GM12878 (cell line): ENCODE measurements around the gene SNHG17. TPM values are rescaled to one million over a fixed set of nuclear protein-coding genes. Genes with fewer than 3 reads are reported as not detected.

Experiments used
- ATAC-seq: fragments of 200-7000 bp; cut with Tn5 transposase; 3 replicates; pipeline ENCODE4 v1.9.1; 2020; ENCODE audit warnings: mild to moderate bottlenecking, moderate library complexity
- BruUV-seq: library from RNA; stranded (reverse); fragments of 400-500 nt; replicated peaks from 2 replicates; lab custom pipeline; 2021; lab: Mats Ljungman, UMichigan
- CTCF ChIA-PET: fragments of 300-600 bp; sonication (Branson Sonifier 250); formaldehyde crosslinking; extraction: SDS; loops from one replicate; lab custom pipeline; 2021; ENCODE audit warnings: inconsistent platforms; lab: Yijun Ruan, JAX
- POLR2A ChIA-PET: fragments of 350-600 bp; formaldehyde crosslinking; extraction: SDS; loops from one replicate; lab custom pipeline; 2021; ENCODE audit warnings: inconsistent platforms; lab: Charles Lee
- RAD21 ChIA-PET: fragments of 300-600 bp; sonication (Branson Sonifier 250); formaldehyde crosslinking; loops from one replicate; lab custom pipeline; 2023; ENCODE audit warnings: antibody characterized with exemption; ENCODE audit not compliant: unreplicated experiment; lab: Charles Lee
- SMC1A ChIA-PET: fragments of 300-600 bp; sonication (Branson Sonifier 250); formaldehyde crosslinking; loops from one replicate; lab custom pipeline; 2023; ENCODE audit not compliant: unreplicated experiment, uncharacterized antibody; lab: Charles Lee
- DNase-seq: peaks from one replicate; pipeline ENCODE4 v3.0.0-alpha.2; 2011; ENCODE audit warnings: low read depth, low spot score
- FAIRE-seq: peaks from 3 replicates; lab custom pipeline; 2011; peaks lifted over from hg19 to GRCh38; lab: Jason Lieb, UNC
- H2AFZ ChIP-seq: 2 replicates; pipeline ENCODE4 v1.6.0; 2011; ENCODE audit warnings: low read depth, low read length, control low read depth; ENCODE audit not compliant: control insufficient read depth
- H3K27ac ChIP-seq: 2 replicates; pipeline ENCODE4 v1.5.1; 2011; ENCODE audit warnings: control low read depth; ENCODE audit not compliant: control insufficient read depth, insufficient read depth
- H3K27me3 ChIP-seq, 2 experiments: replicated peaks in 1 of 2; 2 replicates each; pipeline versions ENCODE4 v1.6.0 to v1.6.1; 2011; ENCODE audit warnings: low read length in 1 of 2; ENCODE audit not compliant: control insufficient read depth in 2 of 2, insufficient read depth in 2 of 2
- H3K36me3 ChIP-seq, 2 experiments: 2 replicates each; pipeline ENCODE4 v1.5.1; 2011; ENCODE audit warnings: low read length in 1 of 2; ENCODE audit not compliant: control insufficient read depth in 2 of 2, insufficient read depth in 2 of 2
- H3K4me1 ChIP-seq: 2 replicates; pipeline ENCODE4 v1.6.1; 2011; ENCODE audit warnings: mild to moderate bottlenecking, low read length, moderate library complexity, mixed read lengths; ENCODE audit not compliant: control insufficient read depth, insufficient read depth
- H3K4me2 ChIP-seq: 2 replicates; pipeline ENCODE4 v1.6.0; 2011; ENCODE audit warnings: control low read depth; ENCODE audit not compliant: control insufficient read depth, insufficient read depth
- H3K4me3 ChIP-seq: fragments of 200-600 bp; sonication (generic); 2 replicates; pipeline ENCODE4 v1.5.1; 2016
- H3K79me2 ChIP-seq: 2 replicates; pipeline ENCODE4 v1.6.0; 2011; ENCODE audit warnings: low read length; ENCODE audit not compliant: control insufficient read depth, insufficient read depth
- H3K9ac ChIP-seq: 2 replicates; pipeline ENCODE4 v1.8.0; 2011; ENCODE audit warnings: low read length, control low read depth, mixed read lengths; ENCODE audit not compliant: control insufficient read depth, insufficient read depth
- H3K9me3 ChIP-seq: replicated peaks from 3 replicates; pipeline ENCODE4 v1.5.1; 2011; ENCODE audit warnings: mild to moderate bottlenecking, low read length; ENCODE audit not compliant: control insufficient read depth, insufficient read depth
- H4K20me1 ChIP-seq: 2 replicates; pipeline ENCODE4 v1.6.0; 2011; ENCODE audit not compliant: control insufficient read depth, insufficient read depth
- ATF7 ChIP-seq: fragments of 450-650 bp; IDR thresholded peaks from 2 replicates; pipeline ENCODE4 v1.6.1; 2016; ENCODE audit warnings: low read depth, mild to moderate bottlenecking
- ELK1 ChIP-seq: IDR thresholded peaks from 2 replicates; pipeline ENCODE4 v1.6.1; 2012; ENCODE audit warnings: low read depth, low read length, improper control_type of control experiment
- IRF4 ChIP-seq: IDR thresholded peaks from 2 replicates; pipeline ENCODE4 v1.6.1; 2011; ENCODE audit warnings: low read depth, low read length
- NFIC ChIP-seq: IDR thresholded peaks from 2 replicates; pipeline ENCODE4 v1.6.1; 2012; ENCODE audit warnings: low read depth, mild to moderate bottlenecking, inconsistent platforms, low read length, moderate library complexity
- POLR2A ChIP-seq: IDR thresholded peaks from 2 replicates; pipeline ENCODE4 v1.6.1; 2011; ENCODE audit warnings: low read depth, mild to moderate bottlenecking, low read length
- POLR2AphosphoS2 ChIP-seq: IDR thresholded peaks from 2 replicates; pipeline ENCODE4 v1.6.1; 2011; ENCODE audit warnings: low read depth, mild to moderate bottlenecking, low read length, improper control_type of control experiment, moderate library complexity
- SP1 ChIP-seq: IDR thresholded peaks from one replicate; pipeline ENCODE4 v1.6.1; 2011; ENCODE audit warnings: low read depth, low read length
- SPI1 ChIP-seq: IDR thresholded peaks from 2 replicates; pipeline ENCODE4 v1.6.1; 2011; ENCODE audit warnings: low read depth, mild to moderate bottlenecking, low read length, moderate library complexity, borderline replicate concordance; ENCODE audit not compliant: insufficient read depth
- TCF3 ChIP-seq: IDR thresholded peaks from 2 replicates; pipeline ENCODE4 v1.6.1; 2012; ENCODE audit warnings: low read depth, mild to moderate bottlenecking, low read length, borderline replicate concordance; ENCODE audit not compliant: insufficient read depth
- ZNF217 ChIP-seq: fragments of 450-650 bp; IDR thresholded peaks from 2 replicates; pipeline ENCODE4 v1.6.1; 2017; ENCODE audit warnings: antibody characterized with exemption, mild to moderate bottlenecking
- WGBS: methylation state at CpG from one replicate; pipeline ENCODE4 v1.1.6; 2016; ENCODE audit warnings: low lambda C conversion rate; ENCODE audit not compliant: insufficient replicate concordance, insufficient coverage; ENCODE audit errors: missing lambda C conversion rate; 5-methylcytosine and 5-hydroxymethylcytosine counted together
- in situ Hi-C: fragments of 300-500 bp; cut with MboI; formaldehyde crosslinking; loops from 9 replicates; pipeline ENCODE4 v1.14.3; 2018; ENCODE audit warnings: mixed read lengths
- intact Hi-C: fragments of 100-400 bp; cut with micrococcal nuclease; formaldehyde crosslinking; loops from one replicate; pipeline ENCODE4 v1.14.2; 2022; ENCODE audit not compliant: unreplicated experiment
- polyA plus RNA-seq, 11 experiments: library from polyadenylated mRNA; depleted of rRNA in 4 of 11; unstranded in 6 of 11; stranded (reverse) in 5 of 11; fragments of >200 nt; fragmentation: Nextera tagmentation in 4 of 11; fragmentation: Illumina TruSeq in 1 of 11; extraction: Ambion mirVana in 4 of 11; extraction: Trizol in 1 of 11; gene quantifications; 1 replicate in 1 of 11; 2 replicates in 10 of 11; pipeline versions ENCODE4 v1.2.1 to v1.2.3, GENCODE V29; 2011 to 2016; ENCODE audit warnings: inconsistent platforms in 2 of 11, missing spikeins in 2 of 11, low read depth in 1 of 11
- total RNA-seq, 4 experiments: library from RNA; depleted of rRNA in 3 of 4; stranded (reverse); fragments of >200 nt in 3 of 4; fragmentation: Illumina TruSeq in 1 of 4; extraction: Trizol in 1 of 4; gene quantifications; 2 replicates each; pipeline versions ENCODE4 v1.2.1 to v1.2.3, GENCODE V29; 2013 to 2021
- TF ChIP-seq, protein P1 (sequence below): IDR thresholded peaks from 2 replicates; pipeline ENCODE4 v1.6.1; 2012; ENCODE audit warnings: mild to moderate bottlenecking, low read depth, low read length
- TF ChIP-seq, protein P2 (sequence below): fragments of 450-650 bp; IDR thresholded peaks from 2 replicates; pipeline ENCODE4 v1.6.1; 2016; ENCODE audit warnings: mild to moderate bottlenecking

SNHG17 gene
- total and polyA plus RNA-seq, 10 of the 15 experiments (the other 5 are each of a cell fraction or from before 2014, with no cell fraction given) = 20.8 to 63.0 (median 33.9) TPM

DNA sequence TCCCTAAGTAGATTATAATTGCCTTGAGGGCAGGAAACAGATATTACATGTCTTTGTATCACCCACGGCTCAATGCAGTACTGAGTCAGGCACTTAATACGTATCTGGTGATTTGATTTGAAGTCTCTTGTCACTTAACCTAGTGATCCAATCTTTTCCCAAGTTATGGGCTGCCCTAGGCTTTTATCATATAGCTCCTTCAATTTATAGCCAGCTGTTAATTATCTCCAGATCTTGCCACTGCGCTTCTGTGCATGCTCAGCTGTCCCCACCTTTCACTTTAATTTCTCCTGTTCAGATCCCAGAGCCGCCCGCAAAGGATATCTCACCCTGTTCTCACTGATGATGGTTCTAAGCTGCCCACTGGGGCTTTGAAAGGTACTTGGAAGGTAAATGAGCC is 41.9 kb downstream of the SNHG17 start:
- Histone ChIP-seq H3K9me3 (no peaks in the 10 kb centered on the region), H3K27ac (no peak overlapping the region), H3K4me2 (no peak overlapping the region), H4K20me1 (no peaks in the 10 kb centered on the region), H3K9ac (no peak overlapping the region), H3K36me3 (no peaks in the 10 kb centered on the region), H2AFZ (no peak overlapping the region), H3K27me3 (no peaks in the 10 kb centered on the region; a peak in 1 of 4 replicates), H3K79me2 (no peaks in the 10 kb centered on the region), H3K4me3 (no peak overlapping the region)
- in situ Hi-C loops (no loop called here), intact Hi-C loops (no loop called here)
- ChIA-PET POLR2A (no interaction called here), SMC1A (no interaction called here), RAD21 (no interaction called here)
- FAIRE-seq (no peak), DNase-seq (no peak)
- 66% methylated on average over 5 of the region's 5 CpGs for WGBS
- no TSS peak for BruUV-seq
- TF ChIP-seq SPI1 (no peak), TCF3 (no peak), ELK1 (no peak), SP1 (no peak), NFIC (no peak), IRF4 (no peak), POLR2A (no peak), ATF7 (no peak), POLR2AphosphoS2 (no peak), ZNF217 (no peak)
- TF ChIP-seq, protein P1, sequence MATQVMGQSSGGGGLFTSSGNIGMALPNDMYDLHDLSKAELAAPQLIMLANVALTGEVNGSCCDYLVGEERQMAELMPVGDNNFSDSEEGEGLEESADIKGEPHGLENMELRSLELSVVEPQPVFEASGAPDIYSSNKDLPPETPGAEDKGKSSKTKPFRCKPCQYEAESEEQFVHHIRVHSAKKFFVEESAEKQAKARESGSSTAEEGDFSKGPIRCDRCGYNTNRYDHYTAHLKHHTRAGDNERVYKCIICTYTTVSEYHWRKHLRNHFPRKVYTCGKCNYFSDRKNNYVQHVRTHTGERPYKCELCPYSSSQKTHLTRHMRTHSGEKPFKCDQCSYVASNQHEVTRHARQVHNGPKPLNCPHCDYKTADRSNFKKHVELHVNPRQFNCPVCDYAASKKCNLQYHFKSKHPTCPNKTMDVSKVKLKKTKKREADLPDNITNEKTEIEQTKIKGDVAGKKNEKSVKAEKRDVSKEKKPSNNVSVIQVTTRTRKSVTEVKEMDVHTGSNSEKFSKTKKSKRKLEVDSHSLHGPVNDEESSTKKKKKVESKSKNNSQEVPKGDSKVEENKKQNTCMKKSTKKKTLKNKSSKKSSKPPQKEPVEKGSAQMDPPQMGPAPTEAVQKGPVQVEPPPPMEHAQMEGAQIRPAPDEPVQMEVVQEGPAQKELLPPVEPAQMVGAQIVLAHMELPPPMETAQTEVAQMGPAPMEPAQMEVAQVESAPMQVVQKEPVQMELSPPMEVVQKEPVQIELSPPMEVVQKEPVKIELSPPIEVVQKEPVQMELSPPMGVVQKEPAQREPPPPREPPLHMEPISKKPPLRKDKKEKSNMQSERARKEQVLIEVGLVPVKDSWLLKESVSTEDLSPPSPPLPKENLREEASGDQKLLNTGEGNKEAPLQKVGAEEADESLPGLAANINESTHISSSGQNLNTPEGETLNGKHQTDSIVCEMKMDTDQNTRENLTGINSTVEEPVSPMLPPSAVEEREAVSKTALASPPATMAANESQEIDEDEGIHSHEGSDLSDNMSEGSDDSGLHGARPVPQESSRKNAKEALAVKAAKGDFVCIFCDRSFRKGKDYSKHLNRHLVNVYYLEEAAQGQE = no peak
- TF ChIP-seq, protein P2, sequence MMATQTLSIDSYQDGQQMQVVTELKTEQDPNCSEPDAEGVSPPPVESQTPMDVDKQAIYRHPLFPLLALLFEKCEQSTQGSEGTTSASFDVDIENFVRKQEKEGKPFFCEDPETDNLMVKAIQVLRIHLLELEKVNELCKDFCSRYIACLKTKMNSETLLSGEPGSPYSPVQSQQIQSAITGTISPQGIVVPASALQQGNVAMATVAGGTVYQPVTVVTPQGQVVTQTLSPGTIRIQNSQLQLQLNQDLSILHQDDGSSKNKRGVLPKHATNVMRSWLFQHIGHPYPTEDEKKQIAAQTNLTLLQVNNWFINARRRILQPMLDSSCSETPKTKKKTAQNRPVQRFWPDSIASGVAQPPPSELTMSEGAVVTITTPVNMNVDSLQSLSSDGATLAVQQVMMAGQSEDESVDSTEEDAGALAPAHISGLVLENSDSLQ = no peak
- TF ChIP-seq, all 136 proteins: peak for 0
- ATAC-seq = no peak
- CTCF ChIA-PET = interaction anchor here (0.6 to 2.2 kb wide), 2 partner anchors 15 to 19 kb away, joined by 5 to 7 read pairs; no protein-coding TSS in a partner anchor
- no peaks in the 10 kb centered on the region for H3K4me1 ChIP-seq
